ENCODE data around the gene RTP3.
"Not testable (repeated sequence)": the region's sequence is repeated elsewhere in the genome, so short reads cannot be mapped to it uniquely, and the experiment has no call there.

RTP3 gene

DNA sequence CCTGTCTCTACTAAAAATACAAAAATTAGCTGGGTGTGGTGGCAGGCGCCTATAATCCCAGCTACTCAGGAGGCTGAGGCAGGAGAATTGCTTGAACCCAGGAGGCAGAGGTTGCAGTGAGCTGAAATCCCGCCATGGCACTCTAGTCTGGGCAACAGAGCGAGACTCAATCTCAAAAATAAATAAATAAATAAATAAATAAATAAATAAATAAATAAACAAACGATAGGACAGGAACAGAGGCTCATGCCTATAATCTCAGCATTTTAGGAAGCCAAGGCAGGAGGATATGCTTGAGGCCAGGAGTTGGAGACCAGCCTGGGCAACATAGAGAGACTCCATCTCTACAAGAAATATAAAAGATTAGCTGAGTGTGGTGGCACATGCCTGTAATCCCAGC is 24.4 kb downstream of the RTP3 start:
- DNase-seq: not testable (repeated sequence)

DNA sequence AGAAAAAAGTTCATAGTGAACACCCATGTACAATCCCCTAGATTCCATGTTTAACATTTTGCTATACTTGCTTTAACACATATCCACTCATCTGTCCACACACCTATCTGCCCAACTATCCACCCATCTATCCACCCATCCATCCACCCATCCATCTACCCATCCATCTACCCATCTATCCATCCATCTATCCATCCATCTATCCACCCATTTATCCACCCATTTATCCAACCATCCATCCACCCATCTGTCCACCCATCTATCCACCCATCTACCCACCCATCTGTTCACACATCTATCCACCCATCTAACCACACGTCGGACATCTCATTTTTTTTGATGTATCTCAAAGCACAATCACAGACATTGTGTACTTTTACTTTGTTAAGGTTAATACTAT is 25.8 kb downstream of the RTP3 start:
- no peak for DNase-seq

DNA sequence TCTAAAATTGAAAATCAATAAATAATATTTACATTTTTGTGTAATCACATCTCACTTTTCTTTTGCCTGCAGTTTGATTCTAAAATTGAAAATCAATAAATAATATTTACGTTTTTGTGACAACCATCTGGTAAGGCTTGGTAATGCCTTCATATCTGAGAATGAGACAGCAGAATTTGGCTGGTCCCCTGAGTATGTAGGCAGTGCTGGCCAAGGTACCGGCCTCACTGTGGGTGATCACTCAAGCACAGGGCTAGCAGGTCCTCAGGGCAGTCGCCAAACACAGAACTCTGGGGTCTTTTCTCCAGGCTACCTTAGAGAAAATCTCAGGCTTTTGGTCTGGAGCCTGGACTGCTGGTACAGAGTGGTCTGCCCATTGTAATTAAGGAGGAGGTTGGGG is 26.2 kb downstream of the RTP3 start:
- DNase-seq: no peak

DNA sequence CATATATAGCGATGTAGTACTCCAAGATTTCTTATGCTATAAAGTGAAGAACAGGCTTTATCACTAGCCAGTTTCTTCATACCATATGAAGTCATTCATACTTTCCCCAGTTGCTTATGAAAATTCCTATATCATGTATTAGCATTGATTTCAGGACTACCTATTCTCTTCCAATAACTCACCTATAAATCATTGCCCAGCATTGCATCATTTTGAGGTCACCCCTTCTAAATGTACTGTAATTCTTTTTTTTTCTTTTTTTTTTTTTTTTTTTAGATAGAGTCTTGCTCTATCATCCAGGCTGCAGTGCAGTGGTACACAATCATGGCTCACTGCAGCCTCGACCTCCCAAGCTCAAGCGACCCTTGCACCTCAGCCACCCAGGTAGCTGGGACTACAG is 27.1 kb downstream of the RTP3 start:
- no peak for DNase-seq

DNA sequence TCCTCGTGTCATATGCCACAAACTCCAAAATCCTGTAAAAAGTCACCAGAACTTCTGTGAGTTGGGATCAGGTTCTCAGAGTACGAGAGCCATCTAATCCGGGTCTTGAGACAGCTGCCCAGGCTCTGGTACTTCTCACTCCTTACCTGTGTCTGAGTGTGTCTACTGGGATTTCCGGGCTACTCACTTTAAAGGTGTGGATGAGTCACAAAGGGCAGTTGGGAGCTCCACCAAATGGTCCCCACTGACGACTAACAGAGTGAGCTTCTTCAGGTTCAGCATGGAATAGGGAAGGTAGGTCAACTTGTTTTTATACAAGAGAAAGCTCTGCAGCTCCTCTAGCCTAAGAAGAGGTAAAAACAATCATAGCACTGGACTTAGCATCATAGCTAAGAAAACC is 29.5 kb downstream of the RTP3 start:
- DNase-seq: no peak

DNA sequence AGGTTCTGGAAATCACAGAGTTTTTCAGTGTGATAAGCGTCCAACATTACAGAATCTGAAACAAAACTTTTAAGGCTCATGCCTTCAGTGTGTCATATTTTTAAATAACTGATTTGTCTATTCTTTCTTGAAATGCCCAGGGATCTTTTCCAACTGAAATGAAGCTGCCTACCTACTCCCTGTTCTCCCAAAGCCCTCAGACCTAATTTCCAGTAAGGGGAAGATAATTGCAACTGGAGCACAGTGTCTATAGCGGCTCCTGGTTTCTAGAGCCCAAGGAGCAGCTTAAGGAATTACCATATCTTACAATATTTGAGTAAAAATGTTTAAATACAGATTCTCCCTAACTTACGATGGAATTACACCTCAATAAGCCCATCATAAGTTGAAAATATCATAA is 35.3 kb downstream of the RTP3 start:
- DNase-seq: no peak

DNA sequence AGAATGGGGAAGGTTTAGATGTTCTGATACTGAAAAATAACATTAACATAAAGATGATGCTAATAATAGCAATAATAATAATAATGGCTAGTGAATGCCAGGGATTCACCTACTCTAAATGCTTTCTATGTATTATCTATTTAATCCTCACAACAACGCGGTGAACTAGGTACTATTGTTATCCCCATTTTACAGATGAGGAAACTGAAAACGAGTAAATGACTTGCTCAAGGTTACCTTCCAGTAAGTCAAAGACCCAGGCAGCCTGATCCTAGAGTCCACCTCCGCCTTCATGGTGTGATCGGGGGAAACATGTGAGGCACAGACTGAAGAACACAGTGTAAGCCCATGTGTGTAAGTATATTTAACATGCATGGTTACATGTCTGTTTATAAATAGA is 38.0 kb downstream of the RTP3 start:
- DNase-seq: no peak

DNA sequence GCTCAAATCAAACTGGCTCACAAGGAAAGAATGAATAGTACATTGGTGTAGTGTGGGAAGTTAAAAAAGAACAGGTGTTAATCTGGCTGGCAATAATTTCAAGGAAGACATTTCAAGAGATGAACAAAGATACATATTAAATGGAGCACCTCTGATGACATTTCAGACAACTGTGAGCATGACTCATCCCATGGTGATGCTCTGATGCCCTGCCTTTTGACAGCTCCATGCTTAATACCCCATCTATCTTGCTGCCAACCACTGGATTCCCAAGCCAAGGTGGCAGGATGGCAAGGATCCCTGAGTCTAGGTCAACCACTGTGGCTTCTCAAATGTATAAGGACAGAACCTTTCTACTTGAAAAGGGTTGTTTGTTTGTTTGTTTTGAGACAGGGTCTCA is 39.0 kb downstream of the RTP3 start:
- DNase-seq: no peak

DNA sequence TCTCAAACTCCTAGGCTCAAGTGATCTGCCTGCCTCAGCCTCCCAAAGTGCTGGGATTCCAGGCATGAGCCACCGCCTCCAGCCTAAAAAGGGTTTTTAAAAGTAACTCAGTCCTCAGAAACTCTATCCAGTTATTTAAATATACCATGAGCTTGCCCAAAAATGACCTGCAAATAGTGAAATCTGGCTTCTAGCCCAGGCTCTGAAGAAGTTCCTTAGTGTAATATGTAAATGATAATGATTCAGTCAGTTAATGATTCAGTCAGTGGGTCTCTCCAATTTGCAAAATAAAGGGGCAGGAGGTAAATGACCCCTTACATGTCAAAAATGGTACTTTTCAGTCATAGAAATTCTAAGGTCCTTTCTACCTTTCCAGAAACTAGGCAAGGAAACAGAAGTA is 39.5 kb downstream of the RTP3 start:
- no peak for DNase-seq

DNA sequence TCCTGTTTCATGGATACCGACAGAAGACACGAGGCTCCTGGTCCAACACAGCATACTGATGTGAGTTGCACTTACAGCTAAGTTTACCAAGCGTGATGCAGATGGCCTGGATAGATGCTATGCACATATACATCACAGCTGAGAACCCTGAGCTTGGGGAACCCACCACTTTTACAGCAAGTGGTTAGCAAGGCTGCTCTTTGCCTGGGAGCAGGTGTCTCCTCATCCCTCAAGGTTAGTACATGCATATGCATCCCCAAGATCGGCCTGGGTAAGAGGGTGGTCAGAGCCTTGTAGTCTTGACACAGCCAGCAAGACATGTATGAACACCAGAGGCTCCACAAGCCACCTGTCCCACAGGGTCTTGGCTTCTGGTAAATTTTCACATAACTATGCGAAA is 40.0 kb downstream of the RTP3 start:
- DNase-seq: no peak

DNA sequence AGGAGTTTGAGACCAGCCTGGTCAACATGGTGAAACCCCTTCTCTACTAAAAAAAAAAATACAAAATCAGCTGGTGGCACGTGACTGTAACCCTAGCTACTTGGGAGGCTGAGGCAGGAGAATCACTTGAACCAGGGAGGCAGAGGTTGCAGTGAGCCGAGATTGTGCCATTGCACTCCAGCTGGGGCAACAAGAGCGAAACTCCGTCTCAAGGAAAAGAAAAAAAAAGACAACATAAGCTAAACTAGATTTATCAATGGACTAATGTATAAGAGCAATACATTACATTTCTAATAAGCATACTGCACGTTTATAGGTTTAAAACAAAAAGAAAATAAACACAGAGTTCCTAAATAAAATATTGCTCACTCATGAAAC is 40.6 kb downstream of the RTP3 start:
- DNase-seq: not testable (repeated sequence)

DNA sequence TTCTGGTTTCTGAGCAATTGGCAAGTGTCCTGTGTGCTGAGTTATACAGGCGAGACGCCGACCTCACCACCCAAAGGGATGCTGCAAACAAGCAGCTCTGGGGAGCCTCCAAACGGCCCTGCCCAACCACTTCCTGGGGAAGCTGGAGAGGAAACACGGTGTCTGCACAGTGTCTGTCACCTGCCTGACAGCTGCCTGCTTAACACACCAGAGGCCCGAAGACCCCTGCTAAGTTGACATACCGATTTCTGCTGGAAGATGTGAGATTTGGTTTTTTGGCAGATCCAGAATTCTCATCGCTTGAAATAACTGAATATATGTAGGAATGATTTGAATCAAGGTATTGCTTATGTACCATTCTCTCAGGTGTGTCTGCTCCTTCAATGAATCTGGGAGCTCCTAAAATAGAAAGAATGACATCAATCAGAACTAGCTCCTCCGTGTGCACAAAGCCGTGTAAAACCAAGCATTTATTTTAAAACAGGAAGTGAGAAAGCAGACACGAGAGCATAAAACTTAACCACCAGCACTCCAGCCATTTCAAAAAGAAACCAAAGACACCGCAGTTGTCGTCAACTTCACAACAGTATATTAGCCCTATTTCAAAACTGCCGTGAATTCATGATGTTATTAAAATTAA is 41.1 kb downstream of the RTP3 start:
- DNase-seq: no peak

DNA sequence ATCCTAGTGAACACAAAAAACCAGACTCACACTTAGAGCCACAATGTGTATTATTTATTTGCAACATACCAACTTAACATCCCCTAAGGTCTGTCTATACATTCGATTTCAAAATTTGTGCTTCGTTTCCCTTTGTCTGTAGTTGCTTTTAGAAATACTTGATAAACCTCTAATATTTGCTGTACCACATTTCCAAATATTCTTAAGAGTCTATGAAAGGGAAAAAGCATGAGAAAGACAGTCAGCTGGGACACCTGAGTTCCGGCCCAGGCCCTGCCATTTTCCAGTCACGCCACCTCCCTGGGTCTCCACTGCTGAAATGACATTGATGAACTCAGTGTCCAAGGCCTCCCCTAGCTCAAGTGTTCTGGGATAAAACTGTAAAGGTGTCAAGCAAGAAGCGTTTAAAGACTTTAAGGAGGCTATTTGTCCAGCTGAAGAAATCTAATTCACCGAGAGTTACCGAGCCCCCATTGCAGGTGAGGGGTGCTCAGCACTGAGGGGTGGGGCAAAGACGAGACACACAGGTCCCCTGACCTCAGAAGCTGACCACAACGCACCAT is 41.7 kb downstream of the RTP3 start:
- DNase-seq: no peak

DNA sequence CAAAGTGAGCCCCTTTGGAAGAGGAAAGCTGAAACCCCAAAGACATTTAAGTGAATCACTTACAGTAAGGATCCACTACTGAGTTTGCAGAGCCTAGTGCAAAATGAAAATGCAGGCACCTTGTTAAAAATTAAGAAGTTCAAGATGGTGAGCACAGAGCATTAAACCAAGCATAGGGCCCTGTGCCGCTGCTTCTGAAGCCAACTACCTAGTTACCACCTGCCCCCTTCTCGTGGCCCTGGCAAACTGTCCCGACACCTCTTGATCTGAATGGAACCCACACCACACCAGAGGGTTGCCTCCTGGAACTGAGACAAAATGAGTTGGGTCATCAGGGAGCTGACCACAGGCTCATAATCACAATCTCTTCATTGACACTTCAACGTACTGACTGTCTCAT is 42.8 kb downstream of the RTP3 start:
- DNase-seq: no peak

DNA sequence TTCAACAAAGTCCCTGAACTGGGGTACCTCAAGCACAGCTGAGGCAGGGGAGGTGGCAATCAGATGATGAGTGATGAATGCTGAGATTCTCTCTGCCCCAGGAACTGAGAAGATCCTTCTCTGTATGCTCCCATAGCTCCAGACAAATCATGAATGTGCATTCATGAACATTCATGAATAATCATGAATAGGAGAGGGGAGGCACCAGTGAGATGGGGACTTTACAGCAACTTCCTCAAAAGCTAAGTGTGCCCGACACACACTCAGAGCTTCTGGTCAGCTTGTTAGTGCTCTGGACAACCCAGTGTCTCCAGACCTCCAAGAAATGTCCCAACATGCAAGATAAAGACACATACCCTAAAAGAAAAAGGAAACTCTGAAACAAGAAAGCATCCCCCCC is 44.1 kb downstream of the RTP3 start:
- no peak for DNase-seq

DNA sequence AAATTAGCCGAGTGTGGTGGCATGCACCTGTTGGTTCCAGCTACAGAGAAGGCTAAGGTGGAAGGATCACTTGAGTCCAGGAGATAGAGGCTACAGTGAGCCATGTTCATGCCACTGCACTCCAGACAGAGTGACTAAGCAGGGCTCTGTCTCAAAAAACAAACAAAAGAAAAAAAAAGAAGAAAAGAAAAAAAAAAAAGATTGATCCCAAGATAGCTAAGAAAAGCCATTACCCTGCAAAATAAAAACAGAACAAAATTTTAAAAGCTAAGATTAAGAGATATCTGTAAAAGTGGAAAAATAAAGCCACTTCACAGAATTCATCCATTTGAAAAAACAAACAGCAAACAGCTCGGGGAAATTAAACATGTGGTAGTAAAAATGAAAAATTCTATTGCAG is 44.6 kb downstream of the RTP3 start:
- DNase-seq: no peak

DNA sequence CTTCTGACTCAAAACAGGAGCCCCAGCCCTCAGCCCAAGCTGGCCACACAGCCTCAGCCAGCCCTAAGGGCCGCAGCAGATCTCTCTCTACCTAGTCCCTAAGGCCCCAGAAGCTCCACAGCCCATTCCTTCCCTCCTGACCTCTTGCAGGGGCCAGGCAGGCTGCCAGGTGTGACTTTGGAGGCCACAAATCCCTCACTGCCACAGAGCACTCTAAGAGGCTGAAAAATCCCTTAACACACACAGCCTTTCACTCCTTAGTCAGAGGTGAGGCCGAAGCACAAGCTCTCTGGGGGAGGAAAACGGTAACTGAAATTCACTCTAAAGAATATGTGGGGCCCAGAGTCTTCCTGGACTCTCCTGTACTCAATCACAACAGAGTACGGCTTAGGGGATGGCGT is 45.0 kb downstream of the RTP3 start:
- DNase-seq: no peak

DNA sequence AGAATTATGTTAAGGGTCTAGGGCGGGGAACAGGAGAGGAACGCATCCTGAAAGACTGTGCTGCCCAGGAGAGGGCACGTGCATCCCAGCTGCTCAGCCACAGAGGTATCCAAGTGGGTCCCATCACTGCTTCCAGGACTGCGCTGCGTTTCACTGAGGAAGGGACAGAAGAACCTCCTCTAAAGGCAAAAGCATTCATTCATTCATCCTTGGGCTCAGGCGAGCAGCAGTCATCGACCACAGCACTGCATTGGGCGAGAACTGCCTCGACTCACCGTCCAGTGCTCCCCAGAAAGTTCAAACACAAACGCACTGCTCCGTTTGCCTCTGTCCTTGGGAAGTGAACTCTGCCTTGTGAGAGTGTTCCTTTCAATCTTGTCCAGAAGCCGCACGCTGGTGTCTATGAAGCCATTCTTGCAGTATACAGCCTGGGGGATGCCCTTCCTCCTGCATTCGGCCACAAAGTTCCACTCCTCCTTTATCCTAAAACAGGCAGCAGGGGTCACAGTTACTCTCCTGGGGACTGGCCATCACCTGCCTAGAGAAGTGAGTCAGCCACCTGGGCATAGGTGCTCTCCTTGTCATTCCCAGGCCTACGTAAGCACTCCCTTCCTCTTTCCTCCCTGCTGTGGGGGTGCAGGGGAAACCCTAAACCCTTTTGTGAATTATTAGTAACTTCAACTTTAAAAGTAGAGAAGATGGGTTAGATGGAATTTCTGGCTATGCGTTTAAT is 47.2 kb downstream of the RTP3 start:
- DNase-seq: no peak

DNA sequence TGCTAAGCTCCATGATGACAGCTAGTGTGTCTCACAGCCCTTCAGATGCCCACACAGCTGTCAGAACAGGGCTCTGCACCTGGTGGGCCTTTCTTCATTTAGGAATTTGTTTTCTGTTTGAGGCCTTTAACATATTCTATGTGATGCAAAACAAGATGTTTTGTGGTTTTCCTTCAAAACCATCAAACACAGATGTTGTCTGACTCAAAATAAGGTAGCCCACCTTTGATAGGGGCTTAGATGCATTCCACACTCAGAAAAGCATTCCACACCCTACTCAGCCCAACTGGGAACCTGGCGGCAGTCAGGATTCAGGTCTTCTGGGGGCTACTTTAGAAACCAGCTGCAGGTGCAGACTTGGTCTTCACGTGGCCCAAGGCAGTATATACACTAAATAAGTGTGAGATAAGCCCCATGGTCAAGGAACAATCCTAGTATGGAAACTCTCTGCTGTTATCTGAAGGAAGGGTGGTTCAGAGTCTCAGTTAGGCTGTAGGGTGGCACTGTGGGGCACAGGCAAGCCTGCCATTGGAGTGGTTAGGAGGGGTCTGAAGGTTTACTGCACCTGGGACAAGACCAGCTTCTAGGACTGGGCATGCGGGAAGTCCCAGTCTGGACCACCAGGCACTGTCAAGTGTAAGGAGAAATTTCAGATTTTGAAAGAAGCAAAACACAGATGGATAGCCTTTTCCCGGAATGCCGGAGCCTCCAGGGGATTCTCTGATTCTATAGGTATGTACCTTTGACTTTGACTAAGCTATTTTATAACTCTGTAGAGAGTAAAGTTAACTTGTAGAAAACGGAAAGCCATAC is 48.2 kb downstream of the RTP3 start:
- no peak for DNase-seq

DNA sequence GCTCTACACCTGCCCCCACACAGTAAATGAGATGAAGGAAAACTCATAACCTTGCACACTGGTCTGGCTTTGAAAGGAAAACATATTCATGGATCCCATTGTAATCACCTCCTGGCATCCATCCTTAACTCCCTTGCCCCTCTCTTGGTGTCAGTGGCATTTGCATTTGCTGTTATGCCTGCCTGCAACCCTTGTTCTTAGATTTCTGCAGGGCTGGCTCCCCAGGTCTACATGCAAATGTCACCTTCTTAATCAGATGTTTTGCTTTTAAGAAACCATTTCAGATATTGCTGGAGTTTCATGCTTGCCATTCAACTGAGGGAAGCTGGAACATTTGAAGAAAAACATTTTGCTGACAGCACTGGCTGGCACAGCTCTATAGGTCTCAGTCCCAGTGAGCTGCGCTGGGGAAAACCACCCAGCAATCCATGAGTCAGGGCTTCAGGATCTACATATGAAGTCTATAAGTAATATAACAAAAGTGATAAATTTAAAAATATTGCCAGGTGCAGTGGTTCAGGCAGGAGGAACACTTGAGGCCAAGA is 49.2 kb downstream of the RTP3 start:
- no peak for DNase-seq

DNA sequence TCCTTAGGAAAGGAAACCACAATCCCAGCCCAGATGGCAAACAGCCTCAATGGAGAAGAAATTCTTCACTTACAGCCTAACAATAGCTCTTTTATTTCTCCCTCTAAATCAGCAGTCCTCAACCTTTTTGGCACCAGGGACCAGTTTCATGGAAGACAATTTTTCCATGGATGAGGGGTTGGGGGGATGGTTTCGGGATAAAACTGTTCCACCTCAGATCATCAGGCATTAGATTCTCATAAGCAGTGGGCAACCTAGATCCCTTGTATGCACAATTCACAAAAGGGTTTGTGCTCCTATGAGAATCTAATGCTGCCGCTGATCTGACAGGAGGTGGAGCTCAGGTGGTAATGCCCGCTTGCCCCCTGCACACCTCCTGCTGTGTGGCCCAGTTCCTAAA is 50.8 kb downstream of the RTP3 start:
- DNase-seq: not testable (repeated sequence)

DNA sequence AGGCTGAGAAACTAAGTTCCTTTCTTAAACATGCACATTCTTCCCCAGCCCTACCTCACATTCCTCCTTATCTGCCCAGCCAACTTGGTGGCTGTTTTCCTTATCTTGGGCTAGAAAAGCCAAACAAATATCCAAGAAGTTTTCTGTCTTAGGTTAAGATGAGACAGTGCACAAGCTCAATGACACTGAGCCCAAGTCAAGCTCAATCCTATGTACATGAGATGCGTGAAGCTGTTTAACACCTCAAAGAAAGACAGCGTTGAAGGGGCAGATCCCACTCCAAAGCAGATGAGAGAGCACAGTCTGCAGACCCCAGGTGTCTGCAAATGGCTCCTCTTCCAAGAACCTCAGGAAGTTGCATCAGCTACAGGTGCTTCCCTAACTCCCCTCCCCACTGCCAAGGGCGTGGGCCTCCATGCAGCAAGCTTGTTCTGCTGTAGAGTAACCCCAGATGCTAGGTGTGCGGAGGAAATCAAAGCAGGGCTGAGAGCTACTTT is 51.7 kb downstream of the RTP3 start:
- no peak for DNase-seq

DNA sequence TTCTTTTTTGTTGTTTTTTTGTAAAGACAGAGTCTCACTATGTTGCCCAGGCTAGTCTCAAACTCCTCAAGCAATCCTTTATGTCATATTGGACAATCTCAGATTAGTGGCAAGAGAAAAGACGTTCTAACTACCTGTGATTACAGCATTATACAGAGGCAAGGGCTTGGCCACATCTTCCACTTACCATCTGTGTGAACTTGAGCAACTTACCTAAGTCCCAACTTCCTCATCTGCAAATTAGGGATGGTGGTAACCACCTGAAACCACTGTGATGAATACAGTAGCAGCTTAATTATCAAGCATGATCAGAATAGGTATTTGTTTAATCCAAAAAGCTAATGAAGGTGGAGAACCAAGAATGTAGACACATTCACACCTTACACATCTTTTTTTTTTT is 52.2 kb downstream of the RTP3 start:
- DNase-seq: no peak
